Measurements from ENCODE around the gene AFF3. TPM values are rescaled to one million over a fixed set of nuclear protein-coding genes. Genes with fewer than 3 reads are reported as not detected.

Gene AFF3
- total RNA-seq, 1 experiment from 2014 or later = not detected

GRCh38 chr2:99520195-99520594, 622.2 kb downstream of the AFF3 start:
- H3K9me3 ChIP-seq (ENCODE audit: low read depth, low read length, poor library complexity, severe bottlenecking) = no peaks in the 10 kb centered on the region
- no TSS peak for BruUV-seq (replicated peaks)
- TF ChIP-seq CTCF (conservative IDR thresholded peaks at IDR 0.05; ENCODE audit: low read depth, low read length) (no peak), EZH2 (IDR thresholded peaks at IDR 0.05; ENCODE audit: borderline replicate concordance, low read depth, low read length, poor library complexity, severe bottlenecking) (no peak)
- no peaks in the 10 kb centered on the region for H3K4me1 ChIP-seq (ENCODE audit: insufficient read depth, low read length, poor library complexity, severe bottlenecking)
- intact Hi-C loops (cut with micrococcal nuclease; ENCODE audit: unreplicated experiment) = no loop called here
- H3K4me3 ChIP-seq (ENCODE audit: low read depth, low read length, poor library complexity, severe bottlenecking) = no peak overlapping the region
- H3K27me3 ChIP-seq (replicated peaks; ENCODE audit: insufficient read depth, low read depth, low read length, poor library complexity) = peaks cover 3% of the 10 kb centered on the region
- POLR2A ChIA-PET (ENCODE audit: low non-redundant PET) = no interaction called here
- CTCF ChIA-PET = no interaction called here
- no peak overlapping the region for H3K27ac ChIP-seq (ENCODE audit: low read depth, low read length, poor library complexity, severe bottlenecking)
- H3K36me3 ChIP-seq (ENCODE audit: insufficient read depth, low read length, poor library complexity, severe bottlenecking) = no peaks in the 10 kb centered on the region
- no peak for DNase-seq (ENCODE audit: low spot score)

GRCh38 chr2:99514357-99514756, 628.0 kb downstream of the AFF3 start:
- no peak for TF ChIP-seq EZH2 (IDR thresholded peaks at IDR 0.05; ENCODE audit: borderline replicate concordance, low read depth, low read length, poor library complexity, severe bottlenecking)
- TF ChIP-seq CTCF (conservative IDR thresholded peaks at IDR 0.05; ENCODE audit: low read depth, low read length) = no peak
- Histone ChIP-seq H3K4me1 (ENCODE audit: insufficient read depth, low read length, poor library complexity, severe bottlenecking) (no peaks in the 10 kb centered on the region), H3K27me3 (replicated peaks; ENCODE audit: insufficient read depth, low read depth, low read length, poor library complexity) (peaks cover 15% of the 10 kb centered on the region), H3K9me3 (ENCODE audit: low read depth, low read length, poor library complexity, severe bottlenecking) (no peaks in the 10 kb centered on the region), H3K36me3 (ENCODE audit: insufficient read depth, low read length, poor library complexity, severe bottlenecking) (no peaks in the 10 kb centered on the region), H3K4me3 (ENCODE audit: low read depth, low read length, poor library complexity, severe bottlenecking) (no peak overlapping the region), H3K27ac (ENCODE audit: low read depth, low read length, poor library complexity, severe bottlenecking) (no peak overlapping the region)
- no peak for DNase-seq (ENCODE audit: low spot score)
- intact Hi-C loops (cut with micrococcal nuclease; ENCODE audit: unreplicated experiment) = no loop called here
- ChIA-PET CTCF (no interaction called here), POLR2A (ENCODE audit: low non-redundant PET) (no interaction called here)
- BruUV-seq (replicated peaks) = no TSS peak

- intact Hi-C loops (cut with micrococcal nuclease; ENCODE audit: unreplicated experiment) = no loop called here
- CTCF ChIA-PET = no interaction called here
- POLR2A ChIA-PET (ENCODE audit: low non-redundant PET) = no interaction called here
- peaks cover 15% of the 10 kb centered on the region for H3K27me3 ChIP-seq (replicated peaks; ENCODE audit: insufficient read depth, low read depth, low read length, poor library complexity)
- no peaks in the 10 kb centered on the region for H3K9me3 ChIP-seq (ENCODE audit: low read depth, low read length, poor library complexity, severe bottlenecking)
- no TSS peak for BruUV-seq (replicated peaks)
- no peak overlapping the region for H3K27ac ChIP-seq (ENCODE audit: low read depth, low read length, poor library complexity, severe bottlenecking)
- no peak for DNase-seq (ENCODE audit: low spot score)
- no peak overlapping the region for H3K4me3 ChIP-seq (ENCODE audit: low read depth, low read length, poor library complexity, severe bottlenecking)
- no peaks in the 10 kb centered on the region for H3K4me1 ChIP-seq (ENCODE audit: insufficient read depth, low read length, poor library complexity, severe bottlenecking)
- TF ChIP-seq CTCF (conservative IDR thresholded peaks at IDR 0.05; ENCODE audit: low read depth, low read length) = no peak
- no peak for TF ChIP-seq EZH2 (IDR thresholded peaks at IDR 0.05; ENCODE audit: borderline replicate concordance, low read depth, low read length, poor library complexity, severe bottlenecking)
- H3K36me3 ChIP-seq (ENCODE audit: insufficient read depth, low read length, poor library complexity, severe bottlenecking) = no peaks in the 10 kb centered on the region
Measured at GRCh38 chr2:99512181-99512591, 630.2 kb downstream of the AFF3 start.

Data from A673 (cell line).